ENCODE results near the gene RBBP6. TPM values are rescaled to one million over a fixed set of nuclear protein-coding genes. Genes with fewer than 3 reads are reported as not detected.
"Not testable (repeated sequence)": the region's sequence is repeated elsewhere in the genome, so short reads cannot be mapped to it uniquely, and the experiment has no call there.

The RBBP6 gene
- total RNA-seq, 6 experiments from 2014 or later = 16.0 to 24.8 (median 20.1) TPM

DNA sequence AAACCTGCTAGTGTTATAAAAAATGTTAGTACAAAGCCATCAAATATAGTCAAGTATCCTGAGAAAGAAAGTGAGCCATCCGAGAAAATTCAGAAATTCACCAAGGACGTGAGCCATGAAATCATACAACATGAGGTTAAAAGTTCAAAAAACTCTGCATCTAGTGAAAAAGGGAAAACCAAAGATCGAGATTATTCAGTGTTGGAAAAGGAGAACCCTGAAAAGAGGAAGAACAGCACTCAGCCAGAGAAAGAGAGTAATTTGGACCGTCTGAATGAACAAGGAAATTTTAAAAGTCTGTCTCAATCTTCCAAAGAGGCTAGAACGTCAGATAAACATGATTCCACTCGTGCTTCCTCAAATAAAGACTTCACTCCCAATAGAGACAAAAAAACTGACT lies 31.7 kb downstream of the RBBP6 start:
- no peaks in the 10 kb centered on the region for H3K27me3 ChIP-seq
- ATAC-seq (no peak), DNase-seq (no peak)
- H3K36me3 ChIP-seq = peaks cover 11 to 57% (median 44%) of the 10 kb centered on the region in 4 donors
- intact Hi-C loops (cut with DNase I) = no loop called here
- no peaks in the 10 kb centered on the region for H3K4me1 ChIP-seq
- no peak overlapping the region for H3K27ac ChIP-seq
- no peak overlapping the region for H3K4me3 ChIP-seq
- TF ChIP-seq CTCF (IDR thresholded peaks at IDR 0.05) (no peak), POLR2A (IDR thresholded peaks at IDR 0.05) (no peak)
- 77% methylated on average over 5 of the region's 6 CpGs for WGBS (ENCODE audit: insufficient coverage, low coverage, low lambda C conversion rate, missing lambda C conversion rate)
- H3K9me3 ChIP-seq = no peaks in the 10 kb centered on the region

DNA sequence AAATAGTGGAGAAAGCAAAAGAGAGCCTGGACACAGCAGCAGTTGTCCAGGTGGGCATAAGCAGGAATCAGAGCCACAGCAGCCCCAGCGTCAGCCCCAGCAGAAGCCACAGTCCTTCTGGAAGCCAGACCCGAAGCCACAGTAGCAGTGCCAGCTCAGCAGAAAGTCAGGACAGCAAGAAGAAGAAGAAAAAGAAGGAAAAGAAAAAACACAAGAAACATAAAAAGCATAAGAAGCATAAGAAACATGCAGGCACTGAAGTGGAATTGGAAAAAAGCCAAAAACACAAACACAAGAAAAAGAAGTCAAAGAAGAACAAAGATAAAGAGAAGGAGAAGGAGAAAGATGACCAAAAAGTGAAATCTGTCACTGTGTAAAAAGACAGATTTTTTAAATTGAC lies 32.7 kb downstream of the RBBP6 start:
- no peaks in the 10 kb centered on the region for H3K4me1 ChIP-seq
- intact Hi-C loops (cut with DNase I) = no loop called here
- DNase-seq = no peak
- 100% methylated on average over 2 of the region's 2 CpGs for WGBS (ENCODE audit: insufficient coverage, low coverage, low lambda C conversion rate, missing lambda C conversion rate)
- H3K27me3 ChIP-seq = no peaks in the 10 kb centered on the region
- no peak overlapping the region for H3K4me3 ChIP-seq
- no peak overlapping the region for H3K27ac ChIP-seq
- no peak for TF ChIP-seq POLR2A (IDR thresholded peaks at IDR 0.05)
- TF ChIP-seq CTCF (IDR thresholded peaks at IDR 0.05) = no peak
- peaks cover 11 to 47% (median 38%) of the 10 kb centered on the region in 4 donors for H3K36me3 ChIP-seq
- no peaks in the 10 kb centered on the region for H3K9me3 ChIP-seq
- no peak for ATAC-seq

DNA sequence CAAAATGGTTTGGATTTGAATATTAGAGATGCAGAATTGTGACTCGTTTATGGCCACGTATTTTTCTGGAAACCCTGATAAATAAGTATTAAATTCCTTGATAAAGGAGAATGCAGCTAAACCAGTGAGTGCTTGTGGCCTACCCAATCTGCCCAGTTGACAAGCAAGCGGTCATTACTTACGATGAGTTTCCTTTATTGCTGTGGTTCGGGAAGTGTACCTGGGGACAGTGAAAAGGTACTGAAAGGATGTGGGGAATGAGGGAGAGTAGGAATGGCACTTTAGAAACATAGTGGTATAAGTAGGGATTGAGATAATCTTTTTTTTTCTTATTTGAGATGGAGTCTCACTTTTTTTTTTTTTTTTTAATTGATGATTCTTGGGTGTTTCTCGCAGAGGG lies 33.8 kb downstream of the RBBP6 start:
- 93% methylated on average over 5 of the region's 6 CpGs for WGBS (ENCODE audit: insufficient coverage, low coverage, low lambda C conversion rate, missing lambda C conversion rate)
- intact Hi-C loops (cut with DNase I) = no loop called here

DNA sequence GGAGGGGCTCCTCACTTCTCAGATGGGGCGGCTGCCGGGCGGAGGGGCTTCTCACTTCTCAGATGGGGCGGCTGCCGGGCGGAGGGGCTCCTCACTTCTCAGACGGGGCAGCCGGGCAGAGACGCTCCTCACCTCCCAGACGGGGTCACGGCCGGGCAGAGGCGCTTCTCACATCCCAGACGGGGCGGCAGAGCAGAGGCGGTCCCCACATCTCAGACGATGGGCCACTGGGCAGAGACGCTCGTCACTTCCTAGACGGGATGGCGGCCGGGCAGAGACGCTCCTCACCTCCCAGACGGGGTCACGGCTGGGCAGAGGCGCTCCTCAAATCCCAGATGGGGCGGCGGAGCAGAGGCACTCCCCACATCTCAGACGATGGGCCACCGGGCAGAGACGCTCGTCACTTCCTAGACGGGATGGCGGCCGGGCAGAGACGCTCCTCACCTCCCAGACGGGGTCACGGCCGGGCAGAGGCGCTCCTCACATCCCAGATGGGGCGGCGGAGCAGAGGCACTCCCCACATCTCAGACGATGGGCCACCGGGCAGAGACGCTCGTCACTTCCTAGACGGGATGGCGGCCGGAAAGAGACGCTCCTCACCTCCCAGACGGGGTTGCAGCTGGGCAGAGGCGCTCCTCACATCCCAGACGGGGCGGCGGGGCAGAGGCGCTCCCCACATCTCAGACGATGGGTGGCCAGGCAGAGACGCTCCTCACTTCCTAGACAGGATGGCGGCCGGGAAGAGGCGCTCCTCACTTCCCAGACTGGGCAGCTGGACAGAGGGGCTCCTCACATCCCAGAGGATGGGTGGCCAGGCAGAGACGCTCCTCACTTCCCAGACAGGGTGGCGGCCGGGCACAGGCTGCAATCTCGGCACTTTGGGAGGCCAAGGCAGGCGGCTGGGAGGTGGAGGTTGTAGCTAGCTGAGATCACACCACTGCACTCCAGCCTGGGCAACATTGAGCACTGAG lies 35.4 kb downstream of the RBBP6 start:
- H3K36me3 ChIP-seq = peaks cover 0 to 20% (median 14%) of the 10 kb centered on the region in 4 donors
- no CpG with 5 or more reads among the region's 66 CpGs for WGBS (ENCODE audit: insufficient coverage, low coverage, low lambda C conversion rate, missing lambda C conversion rate)
- H3K9me3 ChIP-seq; intact Hi-C loops (cut with DNase I); H3K4me1 ChIP-seq; H3K4me3 ChIP-seq; H3K27ac ChIP-seq; DNase-seq; H3K27me3 ChIP-seq; ATAC-seq: not testable (repeated sequence)

More for the DNA sequence above, 33.8 kb downstream of the RBBP6 start:
- H3K27ac ChIP-seq = no peak overlapping the region
- DNase-seq = no peak
- peaks cover 6 to 36% (median 27%) of the 10 kb centered on the region in 4 donors for H3K36me3 ChIP-seq
- H3K4me1 ChIP-seq = no peaks in the 10 kb centered on the region
- no peak for ATAC-seq
- H3K4me3 ChIP-seq = no peak overlapping the region
- no peaks in the 10 kb centered on the region for H3K27me3 ChIP-seq
- TF ChIP-seq POLR2A (IDR thresholded peaks at IDR 0.05) (no peak), CTCF (IDR thresholded peaks at IDR 0.05) (no peak)
- H3K9me3 ChIP-seq = no peaks in the 10 kb centered on the region

DNA sequence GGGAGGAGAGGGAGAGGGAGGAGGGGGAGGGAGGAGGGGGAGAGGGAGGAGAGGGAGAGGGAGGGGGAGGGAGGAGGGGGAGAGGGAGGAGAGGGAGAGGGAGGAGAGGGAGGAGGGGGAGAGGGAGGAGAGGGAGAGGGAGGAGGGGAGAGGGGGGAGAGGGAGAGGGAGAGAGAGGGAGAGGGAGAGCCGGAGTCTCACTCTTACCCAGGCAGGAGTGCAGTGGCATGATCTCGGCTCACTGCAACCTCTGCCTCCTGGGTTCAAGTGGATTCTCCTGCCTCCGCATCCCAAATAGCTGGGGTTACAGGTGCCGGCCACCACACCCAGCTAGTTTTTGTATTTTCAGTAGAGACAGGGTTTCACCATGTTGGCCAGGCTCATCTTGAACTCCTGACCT lies 36.4 kb downstream of the RBBP6 start:
- H3K4me3 ChIP-seq; intact Hi-C loops (cut with DNase I); H3K4me1 ChIP-seq; DNase-seq; H3K9me3 ChIP-seq; H3K27ac ChIP-seq; H3K27me3 ChIP-seq: not testable (repeated sequence)
- peaks cover 0 to 12% (median 8%) of the 10 kb centered on the region in 4 donors for H3K36me3 ChIP-seq
- peak in 1 of 4 donors; percentile 14 for ATAC-seq
- WGBS (ENCODE audit: insufficient coverage, low coverage, low lambda C conversion rate, missing lambda C conversion rate) = 71% methylated on average over 2 of the region's 4 CpGs

All from right lobe of liver (tissue), 6 donors.